ENCODE measurements around the gene HCAR3.
"Not testable (repeated sequence)": the region's sequence is repeated elsewhere in the genome, so short reads cannot be mapped to it uniquely, and the experiment has no call there.

GRCh38 chr12:122676015-122676414, 40.6 kb downstream of the HCAR3 start:
- not testable (repeated sequence) for TF ChIP-seq SNRNP70 (IDR thresholded peaks at IDR 0.05; ENCODE audit: low read depth, low read length); ZNF644 (CRISPR knock-in tag; IDR thresholded peaks at IDR 0.05; ENCODE audit: low read depth); EZH2 (conservative IDR thresholded peaks at IDR 0.05; ENCODE audit: low read depth, low read length); ZBTB40 (IDR thresholded peaks at IDR 0.05); ZBTB40 (CRISPR knock-in tag; IDR thresholded peaks at IDR 0.05); BCLAF1 (IDR thresholded peaks at IDR 0.05)
